Ishikawa (cell line): ENCODE results near the gene DNAJC11.

Source experiments
- CEBPB ChIP-seq: IDR thresholded peaks from 2 replicates; pipeline ENCODE4 v1.6.1; 2012
- CREB1 ChIP-seq: IDR thresholded peaks from 2 replicates; pipeline ENCODE4 v1.6.1; 2012; ENCODE audit warnings: low read depth
- EGR1 ChIP-seq: IDR thresholded peaks from 2 replicates; pipeline ENCODE4 v1.6.1; 2012
- EP300 ChIP-seq: IDR thresholded peaks from 2 replicates; pipeline ENCODE4 v1.6.1; 2012; ENCODE audit warnings: borderline replicate concordance
- FOXM1 ChIP-seq: IDR thresholded peaks from 2 replicates; pipeline ENCODE4 v1.6.1; 2012; ENCODE audit warnings: low read depth, borderline replicate concordance
- MAX ChIP-seq: IDR thresholded peaks from 2 replicates; pipeline ENCODE4 v1.6.1; 2012
- NFIC ChIP-seq: IDR thresholded peaks from 2 replicates; pipeline ENCODE4 v1.6.1; 2012
- RAD21 ChIP-seq: IDR thresholded peaks from 2 replicates; pipeline ENCODE4 v1.6.1; 2012; ENCODE audit warnings: low read depth
- REST ChIP-seq: IDR thresholded peaks from 2 replicates; pipeline ENCODE4 v1.6.1; 2012; ENCODE audit warnings: low read depth, mild to moderate bottlenecking
- TAF1 ChIP-seq: IDR thresholded peaks from 2 replicates; pipeline ENCODE4 v1.6.1; 2012; ENCODE audit warnings: low read depth, mild to moderate bottlenecking
- TCF12 ChIP-seq: IDR thresholded peaks from 2 replicates; pipeline ENCODE4 v1.6.1; 2012; ENCODE audit warnings: low read depth
- TEAD4 ChIP-seq: IDR thresholded peaks from 2 replicates; pipeline ENCODE4 v1.6.1; 2012
- USF1 ChIP-seq: IDR thresholded peaks from 2 replicates; pipeline ENCODE4 v1.6.1; 2012
- YY1 ChIP-seq: IDR thresholded peaks from 2 replicates; pipeline ENCODE4 v1.6.1; 2012; ENCODE audit warnings: low read depth
- ZBTB7A ChIP-seq: IDR thresholded peaks from 2 replicates; pipeline ENCODE4 v1.6.1; 2012; ENCODE audit warnings: low read depth

The DNAJC11 gene

GRCh38 chr1:6612641-6613360 lies 88.8 kb downstream of the DNAJC11 start:
- TF ChIP-seq EP300 (no peak), TAF1 (peak; percentile 44; the same call in 1 of the 2 replicates)

- TF ChIP-seq CREB1 (no peak), USF1 (no peak), ZBTB7A (no peak), TCF12 (no peak), REST (no peak), RAD21 (no peak), YY1 (no peak), TEAD4 (no peak), TAF1 (no peak), MAX (no peak), NFIC (no peak), FOXM1 (no peak), EP300 (no peak), CEBPB (no peak), EGR1 (no peak)
These were observed 97.6 kb downstream of the DNAJC11 start for GRCh38 chr1:6603915-6604558.

- TF ChIP-seq USF1 (no peak), FOXM1 (no peak), MAX (no peak), TEAD4 (no peak), CEBPB (no peak), TAF1 (no peak), ZBTB7A (no peak), REST (no peak), TCF12 (no peak), CREB1 (no peak), YY1 (no peak), EP300 (no peak), RAD21 (no peak), NFIC (no peak), EGR1 (no peak)
These were observed 98.2 kb downstream of the DNAJC11 start for GRCh38 chr1:6603238-6603914.

- no peak for TF ChIP-seq REST
- no peak for TF ChIP-seq NFIC
- no peak; the same call in 1 of the 2 replicates for TF ChIP-seq EP300
- peak; percentile 82 for TF ChIP-seq ZBTB7A
- no peak for TF ChIP-seq CEBPB
- no peak for TF ChIP-seq FOXM1
- 0 out of 2 replicates have a peak, but pooled peaks have one; percentile 1 for TF ChIP-seq USF1
- TF ChIP-seq MAX, result no peak
- no peak for TF ChIP-seq CREB1
- TF ChIP-seq TAF1, result peak; percentile 61
- no peak; the same call in 1 of the 2 replicates for TF ChIP-seq TEAD4
- peak; percentile 66 for TF ChIP-seq EGR1
- no peak for TF ChIP-seq RAD21
- TF ChIP-seq TCF12, result peak; percentile 32; the same call in 1 of the 2 replicates
- TF ChIP-seq YY1, result peak; percentile 59; the same call in 1 of the 2 replicates
These were observed 98.9 kb downstream of the DNAJC11 start, which contains the start of gene KLHL21 for GRCh38 chr1:6602669-6603237. TSS of gene KLHL21 (minus strand) at chr1:6602869. CDS start at chr1:6602817, 52 bp downstream.
